ENCODE data around the gene PGRMC2. TPM values are rescaled to one million over a fixed set of nuclear protein-coding genes. Genes with fewer than 3 reads are reported as not detected.

The PGRMC2 gene
- total RNA-seq, 1 experiment from 2014 or later, result 77.6 TPM

DNA sequence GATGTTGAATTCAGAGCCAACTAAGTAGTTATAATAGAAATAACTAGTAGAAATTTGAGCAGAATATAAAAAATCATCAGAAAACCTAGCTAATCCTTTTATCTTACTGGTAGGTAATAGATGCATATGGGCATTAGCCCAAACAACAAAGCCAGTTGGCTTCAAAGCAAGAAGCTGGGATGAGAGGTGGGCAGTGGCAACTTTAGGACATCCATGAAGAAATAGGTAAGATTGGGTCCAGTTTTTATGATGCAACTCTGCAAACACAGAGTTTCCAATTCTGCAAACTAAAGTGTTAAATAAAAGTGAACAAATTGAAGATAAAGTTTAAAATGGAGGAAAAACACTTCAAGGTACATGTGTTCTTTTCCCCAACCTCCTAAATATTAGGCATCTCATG lies 5.1 kb downstream of the PGRMC2 start:
- no peak overlapping the region for H4K8ac ChIP-seq (replicated peaks; ENCODE audit: insufficient read length, low read depth, low read length)
- H3K9ac ChIP-seq (ENCODE audit: extremely low read depth, insufficient read length, low read length), result no peak overlapping the region
- no peak for DNase-seq
- no peaks in the 10 kb centered on the region for H3K9me3 Mint-ChIP-seq
- H3K4me2 ChIP-seq (ENCODE audit: insufficient read depth, insufficient read length, low read length), result no peak overlapping the region
- H3T11ph ChIP-seq (ENCODE audit: low read length), result no peak overlapping the region
- no peak overlapping the region for H2BK12ac ChIP-seq (ENCODE audit: insufficient read length, low read depth, low read length)
- H3K27me3 ChIP-seq (ENCODE audit: insufficient read depth, low read length), result no peaks in the 10 kb centered on the region
- no peak overlapping the region for H2BK20ac ChIP-seq (ENCODE audit: low read depth, low read length, poor library complexity, severe bottlenecking)
- no peak overlapping the region for H3K4me3 Mint-ChIP-seq
- H4K5ac ChIP-seq (ENCODE audit: insufficient read length, low read depth, low read length), result no peak overlapping the region
- H3K4ac ChIP-seq (ENCODE audit: low read depth, low read length), result no peak overlapping the region
- TF ChIP-seq, protein P1, sequence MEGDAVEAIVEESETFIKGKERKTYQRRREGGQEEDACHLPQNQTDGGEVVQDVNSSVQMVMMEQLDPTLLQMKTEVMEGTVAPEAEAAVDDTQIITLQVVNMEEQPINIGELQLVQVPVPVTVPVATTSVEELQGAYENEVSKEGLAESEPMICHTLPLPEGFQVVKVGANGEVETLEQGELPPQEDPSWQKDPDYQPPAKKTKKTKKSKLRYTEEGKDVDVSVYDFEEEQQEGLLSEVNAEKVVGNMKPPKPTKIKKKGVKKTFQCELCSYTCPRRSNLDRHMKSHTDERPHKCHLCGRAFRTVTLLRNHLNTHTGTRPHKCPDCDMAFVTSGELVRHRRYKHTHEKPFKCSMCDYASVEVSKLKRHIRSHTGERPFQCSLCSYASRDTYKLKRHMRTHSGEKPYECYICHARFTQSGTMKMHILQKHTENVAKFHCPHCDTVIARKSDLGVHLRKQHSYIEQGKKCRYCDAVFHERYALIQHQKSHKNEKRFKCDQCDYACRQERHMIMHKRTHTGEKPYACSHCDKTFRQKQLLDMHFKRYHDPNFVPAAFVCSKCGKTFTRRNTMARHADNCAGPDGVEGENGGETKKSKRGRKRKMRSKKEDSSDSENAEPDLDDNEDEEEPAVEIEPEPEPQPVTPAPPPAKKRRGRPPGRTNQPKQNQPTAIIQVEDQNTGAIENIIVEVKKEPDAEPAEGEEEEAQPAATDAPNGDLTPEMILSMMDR (conservative IDR thresholded peaks at IDR 0.05), result no peak
- H2AK5ac ChIP-seq (ENCODE audit: insufficient read length, low read length), result no peak overlapping the region
- peaks cover 15 to 42% (median 19%) of the 10 kb centered on the region in 3 experiments; a peak in 6 of 7 replicates for H3K36me3 Mint-ChIP-seq (ENCODE audit: insufficient read depth in 1 of 3, low read depth in 3 of 3)
- H3K18ac ChIP-seq (ENCODE audit: insufficient read length, low read depth, low read length), result no peak overlapping the region
- H2BK120ac ChIP-seq (ENCODE audit: low read depth, low read length, poor library complexity, severe bottlenecking), result no peak overlapping the region
- no peak overlapping the region for H2BK5ac ChIP-seq (ENCODE audit: insufficient read length, low read length)
- peaks cover 34% of the 10 kb centered on the region; the same call in 1 of the 2 replicates for H3K79me2 ChIP-seq (ENCODE audit: insufficient read depth, low read length)
- no peak overlapping the region for H2AFZ ChIP-seq (ENCODE audit: low read length)
- no peak overlapping the region for H2BK15ac ChIP-seq (ENCODE audit: low read depth, low read length)
- H3K27ac Mint-ChIP-seq, result peak overlapping the region in 1 of 3 experiments; percentile 73; a peak in 1 of 7 replicates
- H3K23me2 ChIP-seq (ENCODE audit: insufficient read length, low read depth, low read length, poor library complexity, severe bottlenecking), result peaks cover 5% of the 10 kb centered on the region
- peaks cover 37 to 48% of the 10 kb centered on the region in 2 experiments for H3K4me1 Mint-ChIP-seq
- no peaks in the 10 kb centered on the region for H3K79me1 ChIP-seq (ENCODE audit: insufficient read depth, low read depth, low read length, poor library complexity, severe bottlenecking)
- no peak overlapping the region for H3K14ac ChIP-seq (ENCODE audit: insufficient read depth, low read length)
- H3K23ac ChIP-seq (ENCODE audit: insufficient read length, low read depth, low read length), result no peak overlapping the region
- no peak overlapping the region for H3K56ac ChIP-seq (ENCODE audit: insufficient read length, low read depth, low read length)
- H3K27me3 Mint-ChIP-seq (ENCODE audit: low read depth), result no peaks in the 10 kb centered on the region
- H3K4me1 ChIP-seq (ENCODE audit: insufficient read depth, low read length), result no peaks in the 10 kb centered on the region; the same call in 1 of the 2 replicates
- no peak overlapping the region for H4K91ac ChIP-seq (ENCODE audit: insufficient read length, low read depth, low read length)
- H3K9me3 ChIP-seq (ENCODE audit: control insufficient read depth, low read depth, low read length), result no peaks in the 10 kb centered on the region
- H4K20me1 ChIP-seq (ENCODE audit: control insufficient read depth, insufficient read depth, insufficient read length), result no peaks in the 10 kb centered on the region
- H3K27ac ChIP-seq (ENCODE audit: insufficient read length, low read depth, low read length), result no peak overlapping the region
